GM19455 (cell line): ENCODE measurements around the gene LRP8.

Source experiments
- ATAC-seq: cut with Tn5 transposase; IDR thresholded peaks from one replicate; pipeline ENCODE4 v1.9.1; 2021; ENCODE audit not compliant: unreplicated experiment

The LRP8 gene

DNA sequence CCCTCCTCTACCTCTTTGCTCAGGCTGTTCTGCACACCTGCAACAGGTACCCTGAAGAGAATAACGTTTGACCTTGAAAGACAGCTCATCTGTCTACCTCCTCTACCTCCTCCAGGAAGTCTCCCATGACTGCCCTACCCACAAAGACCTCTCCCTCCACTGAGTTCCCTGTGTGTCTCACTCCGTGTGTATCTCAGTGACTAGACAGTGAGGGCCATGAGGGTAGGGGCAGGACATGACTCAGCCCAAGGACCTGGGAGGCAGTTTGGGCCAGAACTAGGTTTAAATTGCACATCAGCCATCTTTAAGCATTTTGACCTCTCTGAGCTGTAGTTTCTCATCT lies 32.0 kb upstream of the LRP8 start:
- no peak for ATAC-seq

DNA sequence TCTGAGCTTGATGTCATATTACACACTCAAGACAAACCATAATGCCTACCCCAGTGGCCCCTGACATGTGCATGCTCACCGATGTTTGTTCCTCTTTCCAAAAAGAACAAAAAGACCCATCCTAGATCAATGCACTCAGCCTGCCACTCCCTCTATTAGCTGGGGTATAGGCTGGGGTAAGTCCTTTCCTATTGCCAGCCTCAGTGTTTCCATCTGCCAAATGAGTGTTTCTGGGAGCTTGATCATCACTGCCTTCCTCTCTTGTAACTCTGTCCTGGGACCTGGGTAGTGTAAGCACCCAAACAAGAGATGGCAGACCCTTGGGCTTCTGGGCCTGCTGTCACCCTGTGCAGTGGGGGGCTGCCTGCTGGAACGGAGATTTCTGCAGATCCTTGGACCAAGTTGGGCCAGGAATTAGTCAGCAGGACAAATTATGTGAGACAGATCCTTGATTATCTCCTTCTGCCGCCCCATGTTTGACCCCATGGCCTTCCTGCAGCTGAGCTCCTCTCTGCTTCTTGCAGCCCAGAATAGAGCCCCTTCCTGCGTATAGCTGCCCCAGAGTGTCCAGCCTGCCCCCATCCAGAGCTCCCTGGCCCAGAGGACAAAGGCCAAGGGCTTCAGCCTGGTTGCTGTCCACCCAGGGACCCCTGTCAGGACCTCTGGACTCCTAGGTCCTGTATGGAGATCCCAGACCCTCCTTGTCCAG lies 31.5 kb upstream of the LRP8 start:
- no peak for ATAC-seq

DNA sequence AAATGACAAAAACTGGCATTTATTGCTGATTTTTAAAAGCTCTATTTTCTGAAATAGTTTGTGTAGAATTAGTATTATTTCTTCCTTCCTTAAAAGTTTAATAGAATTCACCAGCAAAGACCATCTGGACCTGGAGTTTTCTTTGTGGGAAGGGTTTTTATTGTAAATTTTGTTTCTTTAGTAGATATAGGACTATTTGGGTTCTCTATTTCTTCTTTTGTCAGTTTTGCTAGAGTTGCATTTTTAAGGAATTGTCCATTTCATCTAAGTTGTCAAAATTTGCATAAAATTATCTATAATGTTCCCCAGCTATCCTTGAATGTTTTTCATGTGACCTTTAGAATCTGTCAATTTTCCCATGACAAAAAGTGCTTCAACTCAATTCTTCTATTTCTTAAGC lies 28.8 kb upstream of the LRP8 start:
- ATAC-seq: no peak

GRCh38 chr1:53354119-53354518 lies 26.2 kb upstream of the LRP8 start:
- no peak for ATAC-seq

- ATAC-seq: no peak
Measured at GRCh38 chr1:53352561-53352960, 24.7 kb upstream of the LRP8 start.

- no peak for ATAC-seq
Measured at GRCh38 chr1:53350853-53351767, 23.2 kb upstream of the LRP8 start.

- no peak for ATAC-seq
Measured at GRCh38 chr1:53349968-53350852, 22.3 kb upstream of the LRP8 start.

GRCh38 chr1:53349369-53349835 lies 21.5 kb upstream of the LRP8 start:
- no peak for ATAC-seq

- ATAC-seq: no peak
Measured at GRCh38 chr1:53348486-53349368, 20.9 kb upstream of the LRP8 start.

DNA sequence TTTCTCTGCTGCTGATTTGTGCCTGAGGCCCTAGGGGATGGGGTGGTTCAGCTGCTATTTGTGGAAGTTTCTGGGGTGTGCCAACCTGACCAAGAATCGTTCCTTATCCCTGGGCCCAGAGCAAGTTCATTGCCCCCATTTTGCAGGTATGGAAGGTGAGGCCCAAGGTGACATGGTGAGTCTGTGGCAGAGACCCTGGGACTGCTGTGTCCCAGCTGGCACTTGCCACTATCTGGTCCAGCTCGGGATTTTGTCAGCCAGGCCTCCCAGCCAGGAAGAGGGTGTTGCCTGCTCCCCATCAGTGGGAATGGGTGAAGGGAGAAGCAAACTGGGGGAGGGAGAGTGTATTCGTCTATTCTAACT lies 18.9 kb upstream of the LRP8 start:
- no peak for ATAC-seq

- no peak for ATAC-seq
Measured at GRCh38 chr1:53345996-53346813, 18.3 kb upstream of the LRP8 start.

GRCh38 chr1:53344921-53345838 lies 17.3 kb upstream of the LRP8 start:
- peak; percentile 86 for ATAC-seq

DNA sequence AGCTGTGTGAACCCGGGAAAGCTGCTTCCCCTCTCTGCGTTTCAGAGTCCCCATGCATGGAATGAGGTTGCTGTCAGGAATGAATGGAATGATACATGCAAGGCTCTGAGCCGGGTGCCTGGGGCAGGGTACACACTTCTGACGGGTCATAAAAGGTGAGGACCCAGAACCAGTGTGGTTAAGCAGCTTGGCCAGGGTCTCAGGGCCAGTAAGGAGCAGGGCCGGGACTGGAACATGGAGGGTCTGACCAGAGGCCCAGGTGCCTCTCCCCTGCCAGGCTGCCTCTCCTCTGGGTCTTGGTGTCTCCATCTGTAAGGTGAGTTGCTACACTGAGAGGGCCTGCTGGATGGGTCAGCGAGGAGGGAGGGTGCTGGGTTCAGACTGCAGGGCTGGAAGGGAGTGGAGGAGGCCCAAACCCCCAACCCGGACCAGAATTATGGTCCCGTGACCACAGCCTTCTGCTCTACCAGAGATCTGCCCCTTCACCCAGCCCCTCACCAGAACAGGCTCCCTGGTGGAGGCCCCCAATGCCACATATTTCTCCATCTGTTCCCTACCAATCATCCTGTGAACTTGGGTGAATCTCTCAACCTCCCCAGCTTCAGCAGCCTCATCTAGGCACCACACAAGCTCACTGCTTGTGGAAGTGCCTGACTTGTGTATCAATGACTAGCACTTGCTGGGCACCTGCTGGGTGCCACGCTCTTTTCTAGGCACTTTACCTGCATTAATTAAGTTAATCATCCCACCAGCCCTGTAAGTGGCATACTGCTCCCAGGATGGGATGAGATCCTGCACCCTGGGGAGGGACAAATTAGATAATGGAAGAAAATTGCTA lies 16.2 kb upstream of the LRP8 start:
- no peak for ATAC-seq

- no peak for ATAC-seq
Measured at GRCh38 chr1:53342735-53343470, 15.0 kb upstream of the LRP8 start.

DNA sequence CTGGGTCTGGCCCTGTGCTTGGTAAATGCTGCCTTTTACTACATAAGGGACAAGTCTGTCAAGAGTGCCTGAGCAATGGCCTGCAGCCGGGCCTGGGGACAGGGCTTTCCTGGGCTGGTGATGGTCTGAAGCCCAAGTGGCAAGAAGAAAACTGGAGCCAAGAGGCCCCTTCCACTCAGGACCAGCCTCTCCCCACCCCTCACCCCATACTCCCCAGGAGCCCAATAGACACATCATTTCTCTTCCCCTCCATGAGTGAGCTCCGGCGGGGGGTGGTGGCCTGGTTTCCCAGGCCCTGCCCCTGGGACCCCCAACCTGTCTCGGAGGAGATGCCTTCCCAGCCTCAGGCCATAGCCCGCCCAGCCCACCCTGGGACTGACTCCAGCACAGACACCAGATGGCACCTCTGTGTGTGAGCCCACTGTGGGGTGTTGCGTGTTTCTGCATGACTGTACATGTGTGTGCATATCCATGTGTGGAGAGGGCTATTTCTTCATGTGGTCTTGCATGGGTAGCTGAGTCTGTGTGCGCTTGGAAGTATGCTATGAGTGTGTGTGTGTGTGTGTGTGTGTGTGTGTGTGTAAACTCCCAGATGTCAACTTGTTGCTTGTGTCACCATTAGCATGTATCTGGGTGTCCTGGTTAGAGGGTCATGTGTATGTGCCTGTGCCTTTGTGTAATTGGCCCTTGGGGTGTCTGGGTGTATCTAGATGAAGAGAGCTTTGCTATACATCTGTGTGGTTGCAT lies 14.3 kb upstream of the LRP8 start:
- ATAC-seq: no peak

- ATAC-seq: no peak
Measured at GRCh38 chr1:53341521-53341895, 13.6 kb upstream of the LRP8 start.
